PC-3 (cell line): ENCODE results near the gene MRFAP1L1. TPM values are rescaled to one million over a fixed set of nuclear protein-coding genes. Genes with fewer than 3 reads are reported as not detected.

Experiments used
- ATAC-seq: fragments of 200-7000 bp; cut with Tn5 transposase; 2 replicates; pipeline ENCODE4 v1.9.1; 2020; ENCODE audit warnings: mild to moderate bottlenecking, moderate library complexity
- BruUV-seq: library from RNA; stranded (reverse); fragments of 400-500 nt; replicated peaks from 2 replicates; lab custom pipeline; 2021; lab: Mats Ljungman, UMichigan
- CTCF ChIA-PET: fragments of 300-600 bp; sonication (Branson Sonifier 250); formaldehyde crosslinking; loops from one replicate; lab custom pipeline; 2022; ENCODE audit warnings: antibody characterized with exemption; lab: Charles Lee
- POLR2A ChIA-PET: fragments of 300-600 bp; sonication (Branson Sonifier 250); formaldehyde crosslinking; loops from one replicate; lab custom pipeline; 2022; ENCODE audit warnings: antibody characterized with exemption; ENCODE audit not compliant: unreplicated experiment; lab: Charles Lee
- DNase-seq: peaks from one replicate; pipeline ENCODE4 v3.0.0-alpha.2; 2015
- H2AFZ ChIP-seq: fragments of 300-600 bp; sonication (generic); 2 replicates; pipeline ENCODE4 v1.6.0; 2016; ENCODE audit warnings: antibody characterized with exemption, low read length
- H3F3A ChIP-seq: fragments of 300-600 bp; sonication (generic); one replicate; pipeline ENCODE4 v1.6.0; 2017; ENCODE audit warnings: antibody characterized with exemption, low read length, control low read depth, mild to moderate bottlenecking; ENCODE audit not compliant: unreplicated experiment
- H3K27ac ChIP-seq: fragments of 300-600 bp; sonication (generic); 2 replicates; pipeline ENCODE4 v1.5.1; 2016; ENCODE audit warnings: mild to moderate bottlenecking, low read length
- H3K27me3 ChIP-seq: fragments of 300-600 bp; sonication (generic); 2 replicates; pipeline ENCODE4 v1.6.1; 2016; ENCODE audit warnings: low read length, mixed read lengths
- H3K36me3 ChIP-seq: fragments of 300-600 bp; sonication (generic); 2 replicates; pipeline ENCODE4 v1.6.1; 2016; ENCODE audit warnings: low read depth, mixed run types, low read length, mixed read lengths
- H3K4me1 ChIP-seq: fragments of 300-600 bp; sonication (generic); 2 replicates; pipeline ENCODE4 v1.5.1; 2016; ENCODE audit warnings: low read length; ENCODE audit not compliant: insufficient read depth
- H3K4me2 ChIP-seq: fragments of 300-600 bp; sonication (generic); 2 replicates; pipeline ENCODE4 v1.6.0; 2016; ENCODE audit warnings: low read length
- H3K4me3 ChIP-seq: fragments of 300-600 bp; sonication (generic); 2 replicates; pipeline ENCODE4 v1.5.1; 2016; ENCODE audit warnings: mild to moderate bottlenecking, low read length, mixed read lengths
- H3K79me2 ChIP-seq: fragments of 300-600 bp; sonication (generic); 2 replicates; pipeline ENCODE4 v1.6.1; 2017; ENCODE audit warnings: low read length, mixed read lengths
- H3K9ac ChIP-seq: fragments of 300-600 bp; sonication (generic); 2 replicates; pipeline ENCODE4 v1.6.0; 2016; ENCODE audit warnings: mild to moderate bottlenecking, low read length
- H3K9me2 ChIP-seq: fragments of 300-600 bp; sonication (generic); replicated peaks from 2 replicates; pipeline ENCODE4 v1.6.1; 2016; ENCODE audit warnings: mixed run types, low read length, mixed read lengths
- H3K9me3 ChIP-seq: fragments of 300-600 bp; sonication (generic); 2 replicates; pipeline ENCODE4 v1.6.1; 2016; ENCODE audit warnings: low read length, mixed read lengths
- H4K20me1 ChIP-seq: fragments of 300-600 bp; sonication (generic); 2 replicates; pipeline ENCODE4 v1.6.1; 2016; ENCODE audit warnings: low read length, mixed read lengths
- CTCF ChIP-seq: fragments of 300-600 bp; sonication (generic); conservative IDR thresholded peaks from 2 replicates; pipeline ENCODE4 v1.5.1; 2017; ENCODE audit warnings: antibody characterized with exemption, low read depth, mild to moderate bottlenecking, low read length
- EZH2 ChIP-seq: fragments of 300-600 bp; sonication (generic); IDR thresholded peaks from one replicate; pipeline ENCODE4 v1.6.1; 2017; ENCODE audit warnings: antibody characterized with exemption, mild to moderate bottlenecking, low read length; ENCODE audit not compliant: unreplicated experiment
- EZH2phosphoT487 ChIP-seq: fragments of 300-600 bp; sonication (generic); IDR thresholded peaks from 2 replicates; pipeline ENCODE4 v1.6.1; 2018; ENCODE audit warnings: mild to moderate bottlenecking, antibody characterized with exemption, low read length, borderline replicate concordance
- intact Hi-C: fragments of 100-400 bp; cut with micrococcal nuclease; formaldehyde crosslinking; loops from 2 replicates; pipeline ENCODE4 v1.9.0; 2023
- total RNA-seq: library from RNA; depleted of rRNA; stranded (reverse); fragments of >200 nt; gene quantifications from 2 replicates; pipeline ENCODE4 v1.2.3, GENCODE V29; 2014

MRFAP1L1 gene
- total RNA-seq, 1 experiment from 2014 or later = 50.5 TPM

- no peaks in the 10 kb centered on the region for H3K27me3 ChIP-seq
- no peaks in the 10 kb centered on the region for H3K36me3 ChIP-seq
- no peaks in the 10 kb centered on the region for H3F3A ChIP-seq
- H3K79me2 ChIP-seq = no peaks in the 10 kb centered on the region
- H3K9ac ChIP-seq = no peak overlapping the region
- no peaks in the 10 kb centered on the region for H3K4me1 ChIP-seq
- CTCF ChIA-PET = no interaction called here
- no peaks in the 10 kb centered on the region for H3K9me3 ChIP-seq
- TF ChIP-seq EZH2 (no peak), EZH2phosphoT487 (no peak), CTCF (no peak)
- H3K4me2 ChIP-seq = no peak overlapping the region
- H3K9me2 ChIP-seq = no peaks in the 10 kb centered on the region
- H2AFZ ChIP-seq = no peak overlapping the region
- no peak overlapping the region for H3K4me3 ChIP-seq
- POLR2A ChIA-PET = no interaction called here
- H3K27ac ChIP-seq = no peak overlapping the region
- intact Hi-C loops = no loop called here
- ATAC-seq (no peak), DNase-seq (no peak)
- no peaks in the 10 kb centered on the region for H4K20me1 ChIP-seq
- no TSS peak for BruUV-seq
Measured at GRCh38 chr4:6660430-6660829, 49.2 kb downstream of the MRFAP1L1 start.

GRCh38 chr4:6659897-6660296 lies 49.8 kb downstream of the MRFAP1L1 start:
- ATAC-seq (no peak), DNase-seq (no peak)
- TF ChIP-seq CTCF (no peak), EZH2phosphoT487 (no peak), EZH2 (no peak)
- Histone ChIP-seq H3K79me2 (no peaks in the 10 kb centered on the region), H2AFZ (no peak overlapping the region), H3K27ac (no peak overlapping the region), H3K36me3 (no peaks in the 10 kb centered on the region), H3K27me3 (no peaks in the 10 kb centered on the region), H4K20me1 (no peaks in the 10 kb centered on the region), H3K4me1 (no peaks in the 10 kb centered on the region), H3F3A (no peaks in the 10 kb centered on the region), H3K4me2 (no peak overlapping the region), H3K9me2 (no peaks in the 10 kb centered on the region), H3K9ac (no peak overlapping the region), H3K9me3 (no peaks in the 10 kb centered on the region), H3K4me3 (no peak overlapping the region)
- BruUV-seq = no TSS peak
- CTCF ChIA-PET = no interaction called here
- intact Hi-C loops = no loop called here
- POLR2A ChIA-PET = no interaction called here

- Histone ChIP-seq H3K4me1 (no peaks in the 10 kb centered on the region), H3K27ac (no peak overlapping the region), H3K27me3 (no peaks in the 10 kb centered on the region), H3F3A (no peaks in the 10 kb centered on the region), H4K20me1 (no peaks in the 10 kb centered on the region), H2AFZ (no peak overlapping the region), H3K79me2 (no peaks in the 10 kb centered on the region), H3K4me2 (no peak overlapping the region), H3K9me3 (no peaks in the 10 kb centered on the region), H3K4me3 (no peak overlapping the region), H3K36me3 (no peaks in the 10 kb centered on the region), H3K9me2 (no peaks in the 10 kb centered on the region), H3K9ac (no peak overlapping the region)
- POLR2A ChIA-PET = no interaction called here
- BruUV-seq = no TSS peak
- DNase-seq (no peak), ATAC-seq (no peak)
- CTCF ChIA-PET = no interaction called here
- intact Hi-C loops = no loop called here
- TF ChIP-seq EZH2phosphoT487 (no peak), EZH2 (no peak), CTCF (no peak)
Measured at GRCh38 chr4:6658597-6659075, 51.0 kb downstream of the MRFAP1L1 start.
